ENCODE data around the gene TEX11.

GRCh38 chrX:70762285-70762684 lies 146.2 kb downstream of the TEX11 start:
- TF ChIP-seq, protein P1, sequence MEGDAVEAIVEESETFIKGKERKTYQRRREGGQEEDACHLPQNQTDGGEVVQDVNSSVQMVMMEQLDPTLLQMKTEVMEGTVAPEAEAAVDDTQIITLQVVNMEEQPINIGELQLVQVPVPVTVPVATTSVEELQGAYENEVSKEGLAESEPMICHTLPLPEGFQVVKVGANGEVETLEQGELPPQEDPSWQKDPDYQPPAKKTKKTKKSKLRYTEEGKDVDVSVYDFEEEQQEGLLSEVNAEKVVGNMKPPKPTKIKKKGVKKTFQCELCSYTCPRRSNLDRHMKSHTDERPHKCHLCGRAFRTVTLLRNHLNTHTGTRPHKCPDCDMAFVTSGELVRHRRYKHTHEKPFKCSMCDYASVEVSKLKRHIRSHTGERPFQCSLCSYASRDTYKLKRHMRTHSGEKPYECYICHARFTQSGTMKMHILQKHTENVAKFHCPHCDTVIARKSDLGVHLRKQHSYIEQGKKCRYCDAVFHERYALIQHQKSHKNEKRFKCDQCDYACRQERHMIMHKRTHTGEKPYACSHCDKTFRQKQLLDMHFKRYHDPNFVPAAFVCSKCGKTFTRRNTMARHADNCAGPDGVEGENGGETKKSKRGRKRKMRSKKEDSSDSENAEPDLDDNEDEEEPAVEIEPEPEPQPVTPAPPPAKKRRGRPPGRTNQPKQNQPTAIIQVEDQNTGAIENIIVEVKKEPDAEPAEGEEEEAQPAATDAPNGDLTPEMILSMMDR (IDR thresholded peaks at IDR 0.05; ENCODE audit: insufficient read depth, low read length, poor library complexity, severe bottlenecking) = no peak
- no peak for TF ChIP-seq EZH2phosphoT487 (conservative IDR thresholded peaks at IDR 0.05; ENCODE audit: low read length)
